ENCODE measurements around the gene TMEM178A.
"Not testable (repeated sequence)": the region's sequence is repeated elsewhere in the genome, so short reads cannot be mapped to it uniquely, and the experiment has no call there.

Gene TMEM178A

DNA sequence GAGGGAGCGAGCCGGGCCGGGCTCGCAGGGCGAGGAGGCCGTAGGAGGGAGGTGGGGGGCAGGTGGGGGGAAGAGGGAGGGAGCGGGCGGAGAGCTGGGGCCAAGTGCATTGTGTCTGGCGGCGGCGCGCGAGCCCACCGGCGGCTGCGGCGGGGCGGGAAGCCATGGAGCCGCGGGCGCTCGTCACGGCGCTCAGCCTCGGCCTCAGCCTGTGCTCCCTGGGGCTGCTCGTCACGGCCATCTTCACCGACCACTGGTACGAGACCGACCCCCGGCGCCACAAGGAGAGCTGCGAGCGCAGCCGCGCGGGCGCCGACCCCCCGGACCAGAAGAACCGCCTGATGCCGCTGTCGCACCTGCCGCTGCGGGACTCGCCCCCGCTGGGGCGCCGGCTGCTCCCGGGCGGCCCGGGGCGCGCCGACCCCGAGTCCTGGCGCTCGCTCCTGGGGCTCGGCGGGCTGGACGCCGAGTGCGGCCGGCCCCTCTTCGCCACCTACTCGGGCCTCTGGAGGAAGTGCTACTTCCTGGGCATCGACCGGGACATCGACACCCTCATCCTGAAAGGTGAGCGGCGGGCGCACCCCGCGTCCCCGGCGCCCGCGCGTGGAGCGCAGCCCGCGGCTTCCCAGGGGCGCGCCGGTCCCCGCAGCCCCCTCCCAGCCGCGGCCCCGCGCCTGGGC is at the start of gene TMEM178A:
TMEM178A (plus strand) TSS at position 107 of the 680 bp plus-strand sequence; CDS start at position 165, 58 bp downstream.
- DNase-seq: no peak

DNA sequence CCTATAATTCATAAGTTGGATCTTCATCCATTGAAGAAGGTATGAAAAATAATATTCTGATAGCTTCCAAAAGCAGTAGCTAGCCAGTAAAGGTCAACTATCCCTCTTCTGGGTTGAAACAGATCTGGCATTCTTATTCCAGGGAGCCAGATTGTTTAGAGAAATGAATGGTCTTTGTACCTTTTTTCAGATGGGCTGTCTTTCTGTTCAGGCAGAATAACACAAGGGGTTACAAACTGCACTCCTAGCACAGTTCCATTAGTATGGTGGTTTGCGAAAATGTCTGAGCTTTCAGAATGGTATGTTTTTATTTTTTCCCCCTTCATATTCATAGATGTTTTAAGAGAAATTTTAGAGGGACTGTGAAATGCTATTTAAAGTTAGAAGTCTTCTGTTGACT is 47.5 kb upstream of the TMEM178A start:
- DNase-seq: no peak

- DNase-seq: no peak
Measured at GRCh38 chr2:39618736-39619135, 47.0 kb upstream of the TMEM178A start.

DNA sequence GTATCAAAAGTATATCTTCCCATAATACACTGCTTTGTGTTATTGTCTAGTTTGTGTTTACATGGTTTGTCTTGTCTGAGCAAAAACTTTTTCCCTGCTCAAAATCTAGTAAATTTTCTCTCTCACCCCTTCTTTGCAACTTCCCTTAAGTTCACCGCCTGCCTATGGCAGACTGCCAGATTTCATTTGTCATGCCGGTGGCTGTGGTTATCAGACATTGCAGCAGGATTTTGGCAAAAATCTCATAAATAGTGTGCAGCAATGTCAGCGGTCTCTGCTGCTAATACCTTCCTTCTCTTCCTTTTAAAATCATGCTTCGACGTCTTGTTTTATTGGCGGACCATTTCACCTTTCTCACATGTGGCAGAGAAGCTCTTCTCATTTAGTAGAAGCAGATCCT is 45.6 kb upstream of the TMEM178A start:
- peak; percentile 31 for DNase-seq

- DNase-seq: no peak
Measured at GRCh38 chr2:39621596-39621995, 44.1 kb upstream of the TMEM178A start.

GRCh38 chr2:39622860-39623259 is 42.9 kb upstream of the TMEM178A start:
- DNase-seq: no peak

- no peak for DNase-seq
Measured at GRCh38 chr2:39623917-39624316, 41.8 kb upstream of the TMEM178A start.

GRCh38 chr2:39625193-39625926 is 40.4 kb upstream of the TMEM178A start:
- DNase-seq: no peak

GRCh38 chr2:39625927-39626270 is 39.8 kb upstream of the TMEM178A start:
- no peak for DNase-seq

DNA sequence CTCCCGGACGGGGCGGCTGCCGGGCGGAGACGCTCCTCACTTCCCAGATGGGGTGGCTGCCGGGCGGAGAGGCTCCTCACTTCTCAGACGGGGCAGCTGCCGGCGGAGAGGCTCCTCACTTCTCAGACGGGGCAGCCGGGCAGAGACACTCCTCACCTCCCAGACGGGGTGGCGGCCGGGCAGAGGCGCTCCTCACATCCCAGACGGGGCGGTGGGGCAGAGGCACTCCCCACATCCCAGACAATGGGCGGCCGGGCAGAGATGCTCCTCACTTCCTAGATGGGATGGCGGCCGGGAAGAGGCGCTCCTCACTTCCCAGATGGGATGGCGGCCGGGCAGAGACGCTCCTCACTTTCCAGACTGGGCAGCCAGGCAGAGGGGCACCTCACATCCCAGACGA is 37.4 kb upstream of the TMEM178A start:
- not testable (repeated sequence) for DNase-seq

- DNase-seq: no peak
Measured at GRCh38 chr2:39629646-39630045, 36.1 kb upstream of the TMEM178A start.

GRCh38 chr2:39631256-39631655 is 34.5 kb upstream of the TMEM178A start:
- DNase-seq: no peak

DNA sequence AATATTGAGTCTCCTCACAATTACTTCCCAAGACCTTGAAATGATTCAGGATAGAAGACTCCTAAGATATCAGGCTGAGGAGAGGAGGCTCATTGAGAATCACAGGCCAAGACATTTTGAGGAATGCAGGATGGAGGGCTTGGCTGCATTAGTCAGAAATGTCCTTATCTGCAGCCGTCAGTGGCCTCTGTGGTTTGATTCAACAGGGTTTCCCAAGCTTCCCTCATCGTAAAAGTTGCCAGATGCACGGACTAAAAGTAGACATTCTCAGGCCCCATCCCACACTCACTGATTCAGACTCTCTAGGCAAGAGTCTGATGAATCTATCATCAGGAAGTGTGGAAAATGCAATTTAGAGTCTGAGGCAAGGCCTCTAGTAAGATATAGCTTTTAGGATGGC is 34.0 kb upstream of the TMEM178A start:
- DNase-seq: no peak

DNA sequence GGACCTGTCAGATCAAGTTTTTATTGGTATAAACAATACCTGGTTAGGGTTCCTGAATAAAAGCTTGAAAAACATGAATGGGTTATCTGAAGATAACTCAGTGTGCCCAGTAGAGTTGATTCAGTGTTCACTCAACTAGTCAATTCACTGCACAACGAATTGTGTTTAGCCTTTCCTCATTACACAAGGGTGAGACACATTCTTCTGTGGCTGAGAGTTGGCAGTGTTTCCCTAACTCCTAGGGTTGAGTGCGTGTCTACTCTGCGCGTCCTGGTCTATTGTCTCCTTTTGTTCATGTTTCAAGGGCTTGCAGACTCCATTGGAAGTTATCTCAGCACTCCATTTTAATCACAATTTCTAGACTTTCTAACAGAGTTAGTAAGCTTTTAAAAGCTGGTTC is 32.8 kb upstream of the TMEM178A start:
- DNase-seq: no peak

- no peak for DNase-seq
Measured at GRCh38 chr2:39636306-39636705, 29.4 kb upstream of the TMEM178A start.

GRCh38 chr2:39638581-39638980 is 27.1 kb upstream of the TMEM178A start:
- DNase-seq: no peak

- no peak for DNase-seq
Measured at GRCh38 chr2:39640107-39640506, 25.6 kb upstream of the TMEM178A start.

GRCh38 chr2:39640681-39641080 is 25.0 kb upstream of the TMEM178A start:
- DNase-seq: no peak

- DNase-seq: no peak
Measured at GRCh38 chr2:39641635-39642034, 24.1 kb upstream of the TMEM178A start.

GRCh38 chr2:39642051-39642718 is 23.5 kb upstream of the TMEM178A start:
- no peak for DNase-seq

GRCh38 chr2:39645826-39646225 is 19.9 kb upstream of the TMEM178A start:
- DNase-seq: no peak

- DNase-seq: no peak
Measured at GRCh38 chr2:39646267-39646666, 19.4 kb upstream of the TMEM178A start.

- no peak for DNase-seq
Measured at GRCh38 chr2:39647104-39647765, 18.5 kb upstream of the TMEM178A start.

- DNase-seq: no peak
Measured at GRCh38 chr2:39648580-39648979, 17.1 kb upstream of the TMEM178A start.

Data from CD4-positive, alpha-beta T cell treated with Interferon gamma for 1 hour (primary cell).